GM13977 (cell line): ENCODE measurements around the gene ALLC.

Experiments used
- DNase-seq: peaks from one replicate; pipeline ENCODE4 v3.0.0; 2012; ENCODE audit warnings: low spot score
- CTCF ChIP-seq: IDR thresholded peaks from 2 replicates; pipeline ENCODE4 v1.5.1; 2012; ENCODE audit warnings: mild to moderate bottlenecking, control low read depth; ENCODE audit not compliant: insufficient read depth; ENCODE audit errors: extremely low read depth, missing control alignments
- in situ Hi-C: fragments of 300-500 bp; cut with MboI; formaldehyde crosslinking; loops from one replicate; pipeline ENCODE4 v1.12.0; 2022; ENCODE audit warnings: low sequenced_read_pairs, low pct_unique_long_range_greater_than_20kb, mixed read lengths, inconsistent platforms; ENCODE audit not compliant: unreplicated experiment

ALLC gene

DNA sequence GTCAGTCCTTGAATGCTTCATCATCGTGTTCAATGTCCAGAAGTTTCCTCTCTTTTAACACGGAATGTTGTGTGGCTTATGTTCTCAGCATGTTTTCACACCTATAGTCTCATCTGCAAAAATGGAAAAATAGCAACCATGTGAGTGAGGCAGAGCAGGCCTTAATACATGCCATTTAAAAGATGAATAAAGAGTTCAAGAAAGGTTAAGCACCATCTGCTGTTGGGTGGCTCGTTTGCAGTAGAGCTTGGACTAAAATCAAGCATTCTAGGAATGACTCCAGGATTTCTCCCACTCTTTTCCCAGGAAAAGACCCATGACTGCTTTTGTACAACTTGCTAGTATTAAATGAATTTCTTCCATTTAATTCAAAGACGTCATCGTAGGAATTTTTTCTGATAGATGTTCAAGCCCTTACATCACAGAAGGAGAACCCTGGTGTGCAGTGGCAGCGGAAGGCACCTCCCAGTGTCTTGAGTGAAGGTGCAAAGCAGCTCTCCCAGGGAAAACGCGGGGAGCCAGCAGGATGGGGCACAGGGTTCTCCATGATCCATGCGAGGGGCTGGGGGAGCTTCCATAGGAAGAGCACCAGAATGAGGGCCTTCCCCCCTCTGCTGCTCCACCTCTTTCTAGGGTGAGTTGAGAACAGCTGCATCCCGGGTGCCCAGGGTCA is 55.0 kb downstream of the ALLC start:
- in situ Hi-C loops: no loop called here
- no peak for TF ChIP-seq CTCF
- no peak for DNase-seq

GRCh38 chr2:3718679-3719078 is 60.7 kb downstream of the ALLC start:
- no peak for TF ChIP-seq CTCF
- in situ Hi-C loops: no loop called here
- no peak for DNase-seq

DNA sequence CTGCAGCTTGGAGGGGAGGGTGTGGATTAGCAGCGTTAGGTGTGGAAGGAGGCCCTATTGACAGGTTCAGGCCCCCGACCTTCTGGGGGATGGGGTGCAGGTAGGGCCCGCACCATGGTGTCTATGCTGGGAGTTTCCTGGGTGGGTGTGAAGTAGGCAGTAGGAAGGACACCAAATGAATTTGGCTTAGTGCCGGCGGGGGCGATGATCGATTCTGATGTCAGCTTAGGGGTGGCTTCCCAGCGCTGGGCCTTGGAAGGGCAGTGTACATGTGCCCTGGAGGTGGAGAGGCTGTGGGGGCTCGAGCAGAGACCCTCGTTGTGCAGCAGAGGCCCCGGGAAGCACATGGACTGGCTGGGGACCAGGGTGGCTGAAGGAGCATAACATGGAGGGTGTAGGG is 67.0 kb downstream of the ALLC start:
- in situ Hi-C loops: no loop called here
- no peak for TF ChIP-seq CTCF
- no peak for DNase-seq

- no peak for DNase-seq
- in situ Hi-C loops: no loop called here
- no peak for TF ChIP-seq CTCF
Observed at GRCh38 chr2:3725458-3726250, 67.7 kb downstream of the ALLC start.

DNA sequence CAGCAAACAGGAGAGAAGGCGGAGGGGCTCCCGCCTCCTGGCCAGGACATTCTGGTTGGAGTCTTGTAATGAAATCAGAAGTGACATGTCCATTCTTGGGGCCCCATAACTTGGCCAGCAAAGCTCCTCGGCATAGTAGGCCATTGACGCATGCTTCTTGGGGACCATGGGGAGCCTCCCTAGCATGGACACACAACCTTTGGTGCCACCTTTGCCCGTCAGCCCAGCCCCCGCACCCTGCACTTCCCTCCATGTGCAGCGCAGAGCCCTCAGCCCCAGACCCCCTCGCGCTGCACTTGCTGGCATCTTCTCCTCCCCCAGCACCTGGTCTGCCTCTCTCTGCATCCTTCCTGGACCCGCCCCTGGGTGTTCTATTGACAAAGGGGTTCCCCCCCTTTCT is 68.5 kb downstream of the ALLC start:
- DNase-seq: no peak
- in situ Hi-C loops: no loop called here
- no peak for TF ChIP-seq CTCF

- in situ Hi-C loops: no loop called here
- DNase-seq: no peak
- TF ChIP-seq CTCF: no peak
Observed at GRCh38 chr2:3727397-3728045, 69.5 kb downstream of the ALLC start.
